ENCODE data around the gene SIDT2. TPM values are rescaled to one million over a fixed set of nuclear protein-coding genes. Genes with fewer than 3 reads are reported as not detected.

Gene SIDT2
- total and polyA plus RNA-seq, 3 donors from 2014 or later: 69.5 to 129 (median 93.8) TPM

DNA sequence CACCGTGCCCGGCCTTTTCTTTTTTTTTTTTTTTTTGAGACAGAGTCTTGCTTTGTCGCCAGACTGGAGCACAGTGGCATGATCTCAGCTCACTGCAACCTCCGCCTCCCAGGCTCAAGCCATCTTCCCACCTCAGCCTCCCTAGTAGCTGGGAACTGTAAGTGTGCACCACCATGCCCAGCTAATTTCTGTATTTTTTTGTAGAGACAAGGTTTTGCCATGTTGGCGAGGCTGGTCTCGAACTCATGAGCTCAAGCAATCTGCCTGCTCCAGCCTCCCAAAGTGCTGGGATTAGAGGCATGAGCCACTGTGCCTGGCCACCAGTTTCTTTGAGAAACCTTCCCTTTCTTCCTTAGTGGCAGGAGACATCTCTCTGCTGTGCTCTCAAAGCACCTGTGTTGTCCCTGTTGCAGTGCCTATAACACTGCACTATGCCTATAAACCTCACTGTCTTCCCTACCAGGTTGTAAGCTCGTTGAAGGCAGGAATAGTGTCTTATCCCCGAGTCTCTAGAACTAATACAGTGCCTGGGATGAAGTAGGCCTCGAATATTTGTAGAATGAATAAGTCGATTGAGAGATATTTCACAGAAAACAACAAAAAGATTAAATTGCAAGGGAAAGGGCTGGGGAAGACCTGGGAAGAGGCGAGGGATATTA is 34.3 kb downstream of the SIDT2 start:
- Histone ChIP-seq H3K4me1 (peaks cover 10% of the 10 kb centered on the region), H3K27me3 (no peaks in the 10 kb centered on the region), H3K27ac (no peak overlapping the region), H3K9me3 (no peaks in the 10 kb centered on the region), H3K36me3 (ENCODE audit: low read depth, missing control alignments) (no peaks in the 10 kb centered on the region), H3K4me3 (no peak overlapping the region)
- intact Hi-C loops (cut with DNase I; ENCODE audit: low total_unique reads): no loop called here
- DNase-seq: no peak
- TF ChIP-seq POLR2A (IDR thresholded peaks at IDR 0.05) (no peak), CTCF (IDR thresholded peaks at IDR 0.05) (no peak)
- 91 to 95% methylated on average over 11 of the region's 11 CpGs for WGBS, 2 donors

DNA sequence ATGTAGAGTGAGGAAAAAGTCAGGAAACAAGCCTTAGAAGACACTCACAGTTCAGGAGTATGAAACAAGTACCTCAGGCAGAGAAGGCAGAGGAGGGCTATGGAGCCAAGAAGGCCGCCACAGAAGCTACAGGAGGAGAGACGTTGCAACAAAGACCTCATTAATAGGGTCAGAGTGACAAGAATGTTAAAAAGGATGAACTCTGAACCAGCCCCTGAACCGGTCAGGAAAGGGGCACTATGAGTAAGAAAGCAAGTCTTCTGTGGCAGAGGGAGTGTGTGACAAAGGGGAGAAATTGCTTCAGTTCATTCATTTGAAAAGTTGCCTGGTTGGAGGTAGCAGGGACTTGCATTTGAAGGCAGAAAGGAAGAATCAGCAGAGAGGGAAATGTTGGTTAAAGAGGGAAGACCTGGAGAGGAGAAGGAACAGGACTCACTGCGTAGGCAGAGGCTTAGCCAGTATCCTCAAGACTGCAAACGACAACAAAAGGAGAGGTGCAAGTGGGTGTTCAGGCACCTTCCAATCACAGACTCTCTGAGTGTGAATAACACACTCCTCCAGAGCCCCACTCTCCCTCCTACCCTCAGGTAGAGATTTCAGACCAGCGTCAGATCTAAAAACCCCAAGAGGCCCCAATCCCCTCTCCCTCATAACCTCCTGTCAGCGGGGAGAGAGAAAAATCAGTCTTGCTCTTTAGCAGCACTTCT is 36.0 kb downstream of the SIDT2 start:
- H3K27ac ChIP-seq: no peak overlapping the region
- TF ChIP-seq CTCF (IDR thresholded peaks at IDR 0.05): no peak
- no peak for TF ChIP-seq POLR2A (IDR thresholded peaks at IDR 0.05)
- no peak overlapping the region for H3K4me3 ChIP-seq
- peaks cover 23% of the 10 kb centered on the region for H3K4me1 ChIP-seq
- no peaks in the 10 kb centered on the region for H3K9me3 ChIP-seq
- intact Hi-C loops (cut with DNase I; ENCODE audit: low total_unique reads): no loop called here
- no peaks in the 10 kb centered on the region for H3K27me3 ChIP-seq
- no peaks in the 10 kb centered on the region for H3K36me3 ChIP-seq (ENCODE audit: low read depth, missing control alignments)
- no peak for DNase-seq
- 76 to 82% methylated on average over 7 of the region's 7 CpGs for WGBS, 2 donors

- Histone ChIP-seq H3K36me3 (ENCODE audit: low read depth, missing control alignments) (no peaks in the 10 kb centered on the region), H3K4me3 (no peak overlapping the region)
- intact Hi-C loops (cut with DNase I; ENCODE audit: low total_unique reads): no loop called here
Observed at GRCh38 chr11:117217141-117218084, 38.9 kb downstream of the SIDT2 start.

More at GRCh38 chr11:117217141-117218084, 38.9 kb downstream of the SIDT2 start:
- H3K4me1 ChIP-seq: peaks cover 50% of the 10 kb centered on the region
- no peak for TF ChIP-seq POLR2A (IDR thresholded peaks at IDR 0.05)
- TF ChIP-seq CTCF (IDR thresholded peaks at IDR 0.05): no peak
- no peaks in the 10 kb centered on the region for H3K27me3 ChIP-seq
- WGBS, 2 donors: 69% methylated on average over 11 of the region's 11 CpGs
- H3K9me3 ChIP-seq: no peaks in the 10 kb centered on the region
- DNase-seq: no peak
- peak overlapping the region; percentile 10 to 79 for H3K27ac ChIP-seq

Data from testis (tissue), 3 donors.